Activated CD4-positive, alpha-beta T cell treated with anti-CD3 and anti-CD28 coated beads for 24 hours (primary cell): ENCODE measurements around the gene APOM.

Experiments
- DNase-seq, 2 donors: peaks; one replicate each; pipeline ENCODE4 v3.0.0-alpha.2; 2020; ENCODE audit warnings: low read depth in 2 of 2

Gene APOM

DNA sequence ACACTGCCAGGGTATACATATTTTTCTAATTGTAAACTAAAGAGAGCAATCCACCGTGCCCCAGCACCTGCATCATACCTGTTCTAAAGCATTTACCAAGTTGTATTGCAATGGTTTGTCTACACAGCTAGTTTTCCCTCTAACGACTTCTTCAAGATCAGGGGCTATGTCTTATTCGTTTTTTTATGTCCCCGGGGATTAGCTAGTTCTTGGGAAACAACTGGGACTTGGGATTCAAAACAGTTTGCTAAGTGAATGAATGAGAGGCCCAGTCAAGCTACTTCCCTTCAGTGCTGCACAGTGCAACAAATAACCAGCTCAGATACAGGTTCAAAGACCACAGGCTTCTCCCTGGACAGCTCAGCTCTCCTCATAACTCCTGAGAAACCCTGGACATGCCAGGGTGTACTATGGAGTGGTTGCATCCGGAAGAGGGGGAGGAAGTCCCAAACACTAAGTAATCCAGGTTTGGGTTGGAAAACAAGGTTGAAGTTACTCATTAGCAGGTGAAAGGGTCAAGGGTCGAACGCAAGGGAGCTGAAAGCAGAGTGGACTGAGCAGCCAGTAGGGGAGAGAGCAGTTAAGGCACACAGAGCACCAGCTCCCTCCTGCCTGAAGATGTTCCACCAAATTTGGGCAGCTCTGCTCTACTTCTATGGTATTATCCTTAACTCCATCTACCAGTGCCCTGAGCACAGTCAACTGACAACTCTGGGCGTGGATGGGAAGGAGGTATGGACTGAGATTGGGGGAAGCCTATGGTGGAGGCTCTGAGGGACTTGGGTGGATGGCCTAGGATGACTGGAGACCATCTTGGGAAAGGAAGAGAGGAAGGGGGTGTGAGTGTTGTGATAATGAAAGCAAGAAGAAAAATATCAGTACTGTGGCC, at the start of gene APOM:
Gene APOM, plus strand, starts transcription at position 546 of the 889 bp plus-strand sequence. Its CDS starts 73 bp downstream, at position 619.
- DNase-seq: no peak

DNA sequence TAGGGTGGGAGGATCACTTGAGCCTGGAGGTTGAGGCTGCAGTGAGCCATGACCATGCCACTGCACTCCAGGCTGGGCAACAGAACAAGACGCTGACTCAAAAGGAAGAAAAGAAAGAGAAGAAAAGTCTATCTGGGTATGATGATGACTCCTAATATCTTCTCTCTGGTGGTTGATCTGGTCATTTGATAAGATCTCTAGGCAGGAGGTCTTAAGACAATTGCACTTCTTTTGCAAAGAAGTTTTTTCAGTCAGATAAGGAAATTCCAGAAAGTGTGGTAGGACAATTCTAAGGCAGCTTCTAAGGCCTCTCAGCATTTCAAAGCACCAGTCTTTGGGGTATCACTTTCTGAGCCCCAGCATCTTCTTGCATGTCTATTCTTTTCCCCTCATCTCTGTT, 48.4 kb upstream of the APOM start:
- no peak for DNase-seq

DNA sequence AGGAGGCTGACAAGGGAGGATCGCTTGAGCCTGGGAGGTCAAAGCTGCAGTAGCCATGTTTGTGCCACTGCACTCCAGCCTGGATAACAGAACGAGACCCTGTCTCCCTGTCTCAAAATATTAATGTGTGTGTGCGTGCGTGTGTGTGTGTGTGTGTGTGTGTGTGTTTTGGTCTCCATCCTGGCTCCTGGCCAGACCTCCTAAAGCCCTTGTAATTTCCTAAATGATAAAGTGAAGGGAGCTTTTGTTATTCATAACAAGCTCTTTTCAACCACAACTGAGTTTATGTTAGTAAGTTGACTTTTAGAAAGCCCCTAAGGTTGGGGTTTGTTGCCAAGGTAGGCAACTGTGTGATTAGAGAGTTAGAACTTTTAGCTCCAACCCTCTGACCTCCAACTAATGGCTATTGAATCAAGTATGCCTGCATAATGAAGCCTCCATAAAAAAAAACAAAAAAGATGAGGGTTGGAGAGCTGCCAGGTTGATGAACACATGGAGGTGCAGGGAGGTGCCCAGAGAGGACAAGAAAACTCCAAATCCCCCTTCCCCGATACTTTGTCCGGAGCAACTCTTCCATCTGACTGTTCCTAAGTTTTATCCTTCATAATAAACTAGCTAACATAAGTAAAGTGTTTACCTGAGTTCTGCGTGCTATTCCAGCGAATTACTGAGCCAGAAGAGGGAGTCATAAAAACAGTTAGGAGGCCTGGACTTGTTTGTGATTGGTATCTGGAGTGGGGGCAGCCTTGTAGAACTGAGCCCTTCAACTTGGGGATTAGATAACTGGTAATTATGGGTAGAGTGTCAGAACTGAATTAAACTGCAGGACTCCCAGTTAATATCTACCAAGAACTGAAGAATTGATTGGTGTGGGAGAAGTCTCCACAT, 45.9 kb upstream of the APOM start:
- DNase-seq: no peak

DNA sequence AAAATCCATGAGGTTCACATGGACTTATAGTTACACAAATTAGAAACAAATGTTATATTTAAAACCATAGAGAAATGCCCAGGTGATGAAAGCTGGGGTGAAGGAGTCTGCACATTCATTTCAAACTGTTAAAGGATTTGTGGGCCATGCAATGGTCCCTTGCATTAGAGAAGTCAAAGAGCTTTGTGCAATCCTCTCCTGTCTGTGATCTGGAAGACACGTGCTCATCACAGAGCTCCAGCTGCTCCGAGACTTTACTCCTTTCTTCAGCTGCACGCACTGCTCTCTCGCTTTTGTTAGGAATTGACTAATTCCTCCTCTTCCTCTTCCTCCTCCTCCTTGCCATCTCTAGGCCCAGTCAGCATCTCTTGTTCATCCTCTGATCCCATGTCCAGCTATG, 44.7 kb upstream of the APOM start:
- no peak for DNase-seq

DNA sequence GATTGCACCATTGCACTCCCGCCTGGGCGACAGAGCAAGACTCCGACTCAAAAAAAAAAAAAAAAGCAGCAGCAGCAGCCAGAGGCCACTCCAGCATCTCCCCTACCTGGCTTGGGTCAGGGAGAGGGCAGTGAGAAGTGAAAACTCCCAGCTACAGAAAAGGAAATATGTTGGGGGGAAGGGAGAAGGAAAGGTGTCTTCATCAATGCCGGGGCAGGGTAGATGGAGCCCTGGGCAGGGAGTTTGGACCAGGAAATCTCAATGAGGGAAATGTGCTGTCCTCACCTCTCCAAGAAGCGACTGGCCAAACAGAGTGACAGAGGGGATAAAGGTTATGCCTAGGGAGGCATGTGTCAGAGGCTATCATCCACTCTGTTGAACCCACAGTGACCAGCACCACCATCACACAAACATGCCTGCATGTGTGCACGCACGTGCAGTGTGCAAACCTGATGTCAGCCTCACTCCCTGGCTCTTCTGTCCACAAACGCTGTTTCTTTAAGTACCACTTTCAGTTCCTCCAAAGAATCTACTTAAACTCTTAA, 41.5 kb upstream of the APOM start:
- no peak for DNase-seq

DNA sequence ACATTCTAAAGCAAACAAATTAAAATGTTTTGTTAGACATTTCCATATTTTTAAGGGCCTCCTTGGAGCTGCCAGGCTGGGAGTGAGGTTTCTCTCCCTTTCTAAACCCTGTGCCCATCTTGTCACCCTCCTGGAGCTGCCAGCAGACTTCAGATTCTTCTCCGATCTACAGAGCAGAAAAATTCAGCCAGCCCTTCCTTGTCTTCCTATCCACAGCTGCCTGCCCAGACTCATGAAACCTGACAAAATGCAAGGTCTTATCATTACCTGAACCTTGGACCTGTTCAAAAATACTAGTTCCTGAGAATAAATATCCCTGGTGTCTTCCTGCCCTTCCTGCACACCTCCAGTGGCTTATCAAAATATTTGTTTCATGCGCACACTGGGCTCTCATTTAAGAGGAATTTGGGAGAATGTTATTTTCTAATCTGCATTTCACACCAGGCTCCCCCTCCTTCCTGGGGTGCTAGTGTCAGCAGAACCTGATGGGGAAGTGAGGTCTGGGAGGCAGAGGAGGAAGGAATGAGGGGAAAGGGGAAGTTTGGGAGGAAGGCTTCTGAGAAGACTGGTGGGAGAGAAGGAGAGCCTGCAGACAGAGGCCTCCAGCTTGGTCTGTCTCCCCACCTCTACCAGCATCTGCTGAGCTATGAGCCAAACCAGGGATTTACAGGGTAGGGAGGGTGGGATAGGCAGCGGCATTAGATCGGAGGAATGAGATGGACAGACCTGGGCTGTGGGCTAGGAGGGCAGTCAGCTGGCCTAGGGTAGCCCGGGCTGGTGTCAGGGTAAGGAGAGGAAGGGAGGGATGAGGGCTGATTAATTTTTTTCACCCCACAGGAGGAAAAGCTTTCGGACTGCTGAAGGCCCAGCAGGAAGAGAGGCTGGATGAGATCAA, 40.8 kb upstream of the APOM start, which contains the start of gene AIF1:
Gene AIF1, plus strand, starts transcription at position 551 of the 895 bp plus-strand sequence. Its CDS starts 96 bp downstream, at position 647.
- DNase-seq: no peak

DNA sequence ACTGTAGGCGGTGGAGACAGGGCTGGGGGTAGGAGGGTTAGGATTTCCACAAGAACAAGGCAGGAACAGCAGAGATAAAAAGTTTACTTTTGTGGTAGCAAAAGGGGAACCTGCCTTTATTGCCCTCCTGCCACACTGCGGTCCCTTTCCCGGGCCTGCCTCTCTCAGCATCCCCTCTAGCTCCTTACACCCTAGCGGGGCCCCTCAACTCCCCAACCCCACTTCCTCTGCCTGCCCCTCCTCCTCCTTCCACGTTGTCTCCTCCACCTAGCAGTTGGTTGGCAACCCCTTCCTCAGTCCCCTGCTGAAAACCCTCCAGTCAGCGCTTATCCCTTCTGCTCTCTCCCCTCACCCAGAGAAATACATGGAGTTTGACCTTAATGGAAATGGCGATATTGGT, 39.9 kb upstream of the APOM start:
- DNase-seq: no peak

DNA sequence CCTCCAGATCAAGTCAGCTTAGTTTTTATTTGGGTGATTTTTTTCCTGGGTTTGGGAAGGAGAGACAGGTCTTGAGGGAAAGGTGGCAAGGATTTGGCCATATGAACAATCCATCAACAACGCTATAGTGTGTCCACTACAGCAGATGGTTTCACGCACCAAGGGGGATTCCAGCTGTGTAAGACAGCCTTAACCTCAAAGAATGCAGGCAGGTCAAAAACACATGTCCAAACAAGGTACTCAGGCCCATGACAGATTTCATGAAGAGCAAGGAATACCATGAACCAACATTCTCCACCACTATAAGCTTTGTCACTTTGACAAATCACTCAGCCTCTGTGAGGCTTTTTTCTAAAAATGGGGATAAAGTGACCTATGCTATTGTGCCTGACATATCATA, 38.7 kb upstream of the APOM start:
- DNase-seq: no peak

DNA sequence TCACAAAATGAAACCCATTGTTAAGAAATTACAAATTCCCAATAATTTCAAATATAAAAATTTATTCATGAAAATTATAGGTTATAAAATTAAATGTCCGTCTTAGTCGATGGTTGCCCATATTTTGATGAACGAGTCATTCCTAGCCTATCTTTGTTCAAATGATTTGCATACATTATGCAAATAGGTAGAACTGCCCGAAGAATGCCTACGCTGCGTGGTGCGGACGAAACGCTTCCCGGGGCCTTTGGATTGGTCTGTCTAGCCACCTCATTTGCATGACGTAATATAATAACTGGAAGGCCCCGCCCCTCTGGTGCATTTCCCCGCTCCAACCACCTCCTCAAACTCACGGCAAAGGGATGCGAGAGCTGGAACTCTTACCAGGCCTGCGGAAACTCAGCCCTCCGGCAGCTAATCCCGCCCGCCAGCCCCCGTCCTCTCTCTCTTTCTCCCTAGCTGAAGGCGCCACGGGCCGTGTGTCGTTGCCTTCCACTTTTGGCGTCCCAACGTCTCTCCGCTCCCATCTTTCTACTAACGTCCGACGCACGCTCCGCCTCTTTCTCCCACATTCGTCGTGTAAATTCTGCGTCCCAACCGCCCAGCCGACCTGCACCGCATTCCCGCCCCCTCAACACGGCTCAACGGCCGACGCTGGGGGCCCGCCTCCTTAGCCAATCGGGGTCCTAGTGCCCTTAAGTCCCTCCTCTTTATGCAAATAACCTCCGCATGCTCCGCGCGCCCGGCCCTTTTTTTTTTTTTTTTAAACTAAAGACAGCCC, 35.7 kb upstream of the APOM start:
- peak; percentile 94 to 96 for DNase-seq

DNA sequence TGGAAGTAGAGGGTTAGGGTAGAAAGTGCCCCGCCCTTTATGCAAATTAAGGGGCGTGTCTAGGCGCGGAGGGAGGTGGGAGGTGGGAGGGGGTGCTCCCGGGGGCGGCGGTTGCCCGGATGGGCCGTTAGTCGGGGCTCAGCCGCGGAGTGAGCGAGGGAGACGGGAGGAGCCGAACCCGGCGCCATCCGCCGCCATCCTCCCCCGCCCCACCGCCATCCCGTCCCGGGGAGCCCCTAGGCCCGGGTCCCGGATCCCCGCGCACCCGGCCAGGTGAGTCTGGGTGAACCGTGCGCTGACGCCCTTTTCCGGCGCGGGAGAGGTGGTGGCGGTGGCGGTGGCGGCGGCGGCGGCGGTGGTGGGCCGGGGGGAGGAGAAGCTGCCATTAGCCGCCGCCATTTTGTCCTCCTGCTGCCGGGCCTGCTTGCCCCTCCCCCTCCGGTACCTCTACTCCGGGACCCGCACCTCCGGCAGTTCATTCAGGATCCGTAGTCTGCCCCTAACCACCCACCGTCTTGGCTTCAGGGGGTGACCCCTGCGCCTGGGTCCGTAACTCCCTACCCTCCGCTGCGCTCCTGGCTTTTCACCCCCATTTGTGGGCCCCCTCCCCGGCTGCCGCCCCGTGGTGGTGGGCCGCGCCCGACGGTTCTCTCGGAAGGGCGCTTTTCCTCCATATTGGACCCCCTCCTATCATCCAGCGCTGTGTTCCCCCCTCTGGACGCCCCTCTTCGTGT, 34.9 kb upstream of the APOM start, which contains the start of gene PRRC2A:
Gene PRRC2A, plus strand, starts transcription at position 130 of the 734 bp plus-strand sequence. CDS start 2,075 bp downstream, outside the sequence.
- peak in 1 of 2 donors; percentile 96 for DNase-seq

DNA sequence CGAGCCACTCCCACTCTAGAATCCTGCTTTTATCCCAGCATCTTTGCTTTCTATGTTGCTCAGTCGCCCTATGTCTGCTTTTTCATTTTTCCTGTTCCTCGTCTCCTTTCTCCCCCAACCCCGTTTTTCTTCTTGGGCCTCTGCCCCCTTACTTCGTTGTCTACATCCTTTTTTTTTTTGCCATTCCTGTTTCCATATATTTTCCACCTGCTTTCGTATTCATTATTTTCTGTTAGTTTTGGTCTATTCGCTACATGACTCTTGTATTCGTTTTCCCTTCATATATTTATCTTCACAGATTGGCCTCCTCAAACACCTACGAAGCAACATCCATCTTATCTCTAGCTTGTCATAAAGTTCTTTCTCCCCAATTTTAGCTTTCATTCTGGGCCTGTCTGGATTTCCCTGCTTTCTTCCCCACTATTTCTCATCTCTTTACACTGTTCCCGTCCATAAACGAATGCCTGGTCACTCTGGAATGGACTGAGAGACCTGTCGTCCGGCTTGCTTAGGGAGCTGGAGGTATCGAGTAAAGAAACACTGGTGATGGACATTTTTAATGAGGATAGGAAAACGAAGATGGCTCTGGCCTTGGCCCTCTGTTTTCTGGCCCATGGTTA, 34.3 kb upstream of the APOM start:
- DNase-seq: no peak

DNA sequence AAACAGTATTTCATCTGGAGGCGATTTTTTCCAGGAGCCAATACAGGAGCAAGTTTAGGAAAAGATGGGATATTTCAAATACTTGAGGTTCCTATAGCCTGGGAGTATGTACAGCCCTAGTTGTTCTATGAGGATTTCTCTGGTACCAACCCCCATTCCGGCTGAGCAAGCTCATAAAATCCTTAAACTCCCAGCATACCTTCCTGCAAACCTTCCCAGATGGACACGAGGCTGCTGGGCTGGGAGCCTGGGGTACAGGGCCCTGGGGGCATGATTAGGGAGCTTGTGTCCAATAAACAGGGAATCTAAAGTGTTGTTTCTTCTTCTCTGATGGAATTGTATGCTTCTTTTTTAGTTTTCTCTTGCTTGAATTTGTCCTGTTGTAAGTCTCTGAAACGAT, 33.7 kb upstream of the APOM start:
- DNase-seq: no peak

DNA sequence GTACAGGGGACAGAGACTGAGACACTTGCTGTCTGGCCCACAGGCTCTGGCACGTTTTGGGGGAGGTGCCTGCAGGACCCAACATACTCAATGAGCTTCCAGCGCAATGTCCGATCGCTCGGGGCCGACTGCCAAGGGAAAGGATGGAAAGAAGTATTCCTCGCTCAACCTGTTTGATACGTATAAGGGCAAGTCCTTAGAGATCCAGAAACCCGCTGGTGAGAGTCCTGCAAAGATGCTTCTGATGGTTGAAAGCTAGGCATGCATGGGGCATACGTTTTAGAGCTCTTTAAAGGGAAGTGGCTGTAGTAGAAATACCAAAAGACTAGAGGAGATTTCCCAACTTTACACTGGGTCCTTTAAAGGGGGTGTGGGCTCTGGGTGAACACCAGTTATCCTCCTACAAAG, 33.0 kb upstream of the APOM start:
- DNase-seq: no peak

DNA sequence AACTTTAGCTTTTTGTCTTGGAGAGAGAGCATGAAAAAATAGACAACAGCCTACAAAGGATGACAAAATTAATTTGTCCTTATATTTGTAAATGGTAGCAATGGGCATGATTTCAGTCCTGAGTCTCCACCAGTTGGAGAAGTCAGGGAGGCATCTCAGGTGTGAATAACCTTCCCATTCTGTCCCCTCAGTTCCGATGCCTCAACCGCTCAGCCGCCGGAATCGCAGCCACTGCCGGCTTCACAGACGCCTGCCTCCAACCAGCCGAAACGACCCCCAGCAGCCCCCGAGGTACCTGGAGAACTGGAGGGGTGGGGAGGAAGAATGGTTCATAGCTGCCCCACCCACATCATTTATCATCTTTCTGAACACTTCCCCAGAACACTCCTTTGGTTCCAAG, 31.6 kb upstream of the APOM start:
- DNase-seq: no peak

DNA sequence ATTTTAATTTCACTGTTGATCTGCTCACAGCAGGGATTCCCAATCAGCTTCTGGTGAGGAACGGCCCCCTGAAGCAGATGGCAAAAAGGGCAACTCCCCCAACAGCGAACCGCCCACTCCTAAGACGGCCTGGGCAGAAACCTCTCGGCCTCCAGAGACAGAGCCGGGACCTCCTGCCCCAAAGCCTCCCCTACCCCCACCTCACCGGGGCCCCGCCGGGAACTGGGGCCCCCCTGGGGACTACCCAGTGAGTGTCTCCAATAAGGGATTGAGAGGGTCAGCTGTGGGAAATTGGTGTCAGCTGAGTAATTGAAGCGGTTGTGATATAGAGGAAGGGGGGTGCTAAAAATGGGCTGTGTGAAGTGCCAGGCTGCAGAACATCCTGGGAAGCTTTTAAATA, 28.7 kb upstream of the APOM start:
- no peak for DNase-seq

DNA sequence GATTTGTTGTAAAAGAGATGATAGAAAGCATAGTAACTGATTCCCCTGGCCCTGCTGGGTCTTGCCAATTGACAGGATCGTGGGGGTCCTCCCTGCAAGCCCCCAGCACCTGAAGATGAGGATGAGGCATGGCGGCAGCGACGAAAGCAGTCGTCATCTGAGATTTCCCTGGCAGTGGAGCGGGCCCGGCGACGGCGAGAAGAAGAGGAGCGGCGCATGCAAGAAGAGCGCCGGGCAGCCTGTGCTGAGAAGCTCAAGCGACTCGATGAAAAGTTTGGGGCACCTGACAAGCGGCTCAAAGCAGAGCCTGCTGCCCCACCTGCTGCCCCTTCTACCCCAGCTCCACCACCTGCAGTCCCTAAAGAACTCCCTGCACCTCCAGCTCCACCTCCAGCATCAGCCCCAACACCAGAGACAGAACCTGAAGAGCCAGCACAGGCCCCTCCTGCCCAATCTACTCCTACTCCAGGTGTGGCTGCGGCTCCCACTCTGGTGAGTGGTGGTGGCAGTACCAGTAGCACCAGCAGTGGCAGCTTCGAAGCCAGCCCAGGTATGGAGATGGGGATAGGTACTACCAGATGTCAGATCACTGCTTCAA, 27.9 kb upstream of the APOM start:
- DNase-seq: no peak

DNA sequence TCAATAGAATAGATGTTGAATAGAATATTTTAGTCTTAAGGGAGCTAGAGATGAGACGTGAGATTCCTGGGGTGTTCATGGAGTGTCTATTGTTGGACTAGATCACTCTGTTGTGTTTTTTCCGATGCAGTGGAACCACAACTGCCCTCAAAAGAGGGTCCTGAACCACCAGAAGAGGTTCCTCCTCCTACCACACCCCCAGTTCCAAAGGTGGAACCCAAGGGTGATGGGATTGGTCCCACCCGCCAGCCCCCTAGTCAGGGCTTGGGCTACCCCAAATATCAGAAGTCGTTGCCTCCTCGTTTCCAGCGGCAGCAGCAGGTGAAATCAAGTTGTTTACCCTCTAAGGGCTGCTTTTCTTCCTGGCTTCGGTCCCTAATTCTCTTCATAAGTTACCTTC, 26.7 kb upstream of the APOM start:
- DNase-seq: no peak

DNA sequence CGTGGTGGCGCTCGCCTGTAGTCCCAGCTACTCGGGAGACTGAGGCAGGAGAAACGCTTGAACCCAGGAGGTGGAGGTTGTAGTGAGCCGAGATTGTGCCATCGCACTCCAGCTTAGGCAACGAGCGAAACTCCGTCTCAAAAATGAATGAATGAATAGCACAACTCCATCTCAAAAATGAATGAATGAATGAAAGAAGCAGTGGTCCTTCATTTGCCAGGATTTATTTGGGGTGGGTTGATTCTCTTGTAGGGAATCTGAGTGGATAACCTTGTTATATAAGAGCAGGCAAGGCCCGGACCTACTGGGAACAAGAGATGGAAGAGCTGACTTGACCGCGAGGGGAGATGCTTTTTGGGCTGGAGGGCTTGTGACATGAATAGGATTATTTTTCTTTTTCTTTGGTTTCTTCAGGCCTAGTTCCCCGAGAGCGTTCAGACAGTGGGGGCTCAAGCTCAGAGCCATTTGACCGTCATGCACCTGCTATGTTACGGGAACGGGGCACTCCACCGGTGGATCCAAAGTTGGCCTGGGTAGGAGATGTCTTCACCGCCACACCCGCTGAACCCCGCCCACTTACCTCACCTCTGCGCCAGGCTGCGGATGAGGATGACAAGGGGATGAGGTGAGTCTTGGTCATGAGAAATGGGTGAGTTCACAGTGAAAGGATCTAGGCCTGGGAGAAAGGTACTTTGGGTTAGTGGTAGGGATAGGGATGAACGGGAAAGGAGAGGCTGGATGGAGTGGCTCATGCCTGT, 25.3 kb upstream of the APOM start:
- DNase-seq: no peak
